ENCODE data around the gene HEATR5B. TPM values are rescaled to one million over a fixed set of nuclear protein-coding genes. Genes with fewer than 3 reads are reported as not detected.

Gene HEATR5B
- polyA plus RNA-seq, 1 of the 3 experiments (the other 2 are of a cell fraction) = 10.8 TPM

DNA sequence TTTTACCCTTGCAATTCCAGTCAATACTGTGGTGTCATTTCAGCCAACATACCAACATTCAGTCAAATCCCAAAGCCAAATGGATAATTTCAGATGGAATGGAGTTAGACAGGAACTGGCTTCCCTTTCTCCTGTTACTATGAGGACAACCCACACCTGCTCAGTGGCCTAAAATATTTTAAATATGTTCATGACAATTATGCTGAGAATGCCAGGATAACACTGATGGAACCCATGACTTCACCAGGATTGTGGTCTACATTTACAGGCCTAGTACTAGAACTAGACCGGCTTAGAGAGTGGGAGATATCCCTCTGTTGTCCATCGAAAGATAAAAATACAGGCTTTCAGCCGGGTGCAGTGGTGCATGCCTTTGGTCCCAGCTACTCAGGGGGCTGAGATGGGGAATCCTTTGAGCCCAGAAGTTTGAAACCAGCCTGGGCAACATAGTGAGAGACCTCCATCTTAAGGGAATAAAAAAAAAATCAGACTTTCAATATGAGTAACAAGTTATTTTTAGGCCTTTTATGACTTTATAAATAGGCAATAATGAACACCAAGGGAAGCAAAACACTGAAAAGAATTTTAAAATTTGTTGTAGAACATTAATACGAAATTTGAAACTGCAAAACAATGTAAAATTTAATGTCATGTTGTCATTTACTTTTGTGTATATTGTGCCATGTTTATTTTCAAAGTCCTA lies 14.4 kb upstream of the HEATR5B start:
- Histone ChIP-seq H4K20me1 (ENCODE audit: insufficient read depth) (no peaks in the 10 kb centered on the region), H3K27ac (ENCODE audit: low read depth in 2 of 2, low read length in 1 of 2) (no peak overlapping the region), H3K4me3 (ENCODE audit: low read depth in 2 of 2, low read length in 1 of 2) (no peak overlapping the region), H3F3A (replicated peaks; ENCODE audit: insufficient read depth) (no peaks in the 10 kb centered on the region), H3K27me3 (ENCODE audit: insufficient read depth) (no peaks in the 10 kb centered on the region), H3K9ac (no peak overlapping the region), H3K9me2 (no peaks in the 10 kb centered on the region), H3K36me3 (replicated peaks in 1 of 2; ENCODE audit: control insufficient read depth in 1 of 2, insufficient read depth in 2 of 2, low read length in 1 of 2) (peaks cover 76 to 78% of the 10 kb centered on the region in 2 experiments), H3K4me2 (no peak overlapping the region), H2AFZ (ENCODE audit: low read depth) (no peak overlapping the region), H3K79me2 (ENCODE audit: insufficient read depth) (no peaks in the 10 kb centered on the region), H3K4me1 (ENCODE audit: control insufficient read depth in 1 of 2, insufficient read depth in 2 of 2, low read depth in 1 of 2, low read length in 1 of 2) (no peaks in the 10 kb centered on the region; a peak in 1 of 4 replicates), H3K9me3 (no peaks in the 10 kb centered on the region)
- TF ChIP-seq, protein P1, sequence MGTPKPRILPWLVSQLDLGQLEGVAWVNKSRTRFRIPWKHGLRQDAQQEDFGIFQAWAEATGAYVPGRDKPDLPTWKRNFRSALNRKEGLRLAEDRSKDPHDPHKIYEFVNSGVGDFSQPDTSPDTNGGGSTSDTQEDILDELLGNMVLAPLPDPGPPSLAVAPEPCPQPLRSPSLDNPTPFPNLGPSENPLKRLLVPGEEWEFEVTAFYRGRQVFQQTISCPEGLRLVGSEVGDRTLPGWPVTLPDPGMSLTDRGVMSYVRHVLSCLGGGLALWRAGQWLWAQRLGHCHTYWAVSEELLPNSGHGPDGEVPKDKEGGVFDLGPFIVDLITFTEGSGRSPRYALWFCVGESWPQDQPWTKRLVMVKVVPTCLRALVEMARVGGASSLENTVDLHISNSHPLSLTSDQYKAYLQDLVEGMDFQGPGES (IDR thresholded peaks at IDR 0.05; ENCODE audit: low read depth, low read length) = no peak
- TF ChIP-seq, protein P2, sequence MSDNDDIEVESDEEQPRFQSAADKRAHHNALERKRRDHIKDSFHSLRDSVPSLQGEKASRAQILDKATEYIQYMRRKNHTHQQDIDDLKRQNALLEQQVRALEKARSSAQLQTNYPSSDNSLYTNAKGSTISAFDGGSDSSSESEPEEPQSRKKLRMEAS (IDR thresholded peaks at IDR 0.05; ENCODE audit: low read depth) = no peak
- TF ChIP-seq TCF12 (IDR thresholded peaks at IDR 0.05) (no peak), NFIC (IDR thresholded peaks at IDR 0.05; ENCODE audit: borderline replicate concordance) (no peak), POLR2AphosphoS5 (IDR thresholded peaks at IDR 0.05; ENCODE audit: low read depth, low read length) (no peak), FOXJ3 (CRISPR knock-in tag; IDR thresholded peaks at IDR 0.05) (no peak), JUND (IDR thresholded peaks at IDR 0.05) (no peak), MEF2A (IDR thresholded peaks at IDR 0.05; ENCODE audit: borderline replicate concordance, low read depth) (no peak), FOXM1 (IDR thresholded peaks at IDR 0.05; ENCODE audit: low read depth) (no peak), SIN3A (IDR thresholded peaks at IDR 0.05; ENCODE audit: borderline replicate concordance, low read depth, low read length) (no peak), TEAD4 (IDR thresholded peaks at IDR 0.05; ENCODE audit: borderline replicate concordance, insufficient read depth) (no peak)
- ChIA-PET POLR2A (no interaction called here), CTCF (interaction anchor here (0.8 kb wide), 1 partner anchor 11 kb away, joined by 3 read pairs; no protein-coding TSS in a partner anchor)
- 90% methylated on average over 4 of the region's 4 CpGs for WGBS (ENCODE audit: low lambda C conversion rate)
- no peak for DNase-seq

DNA sequence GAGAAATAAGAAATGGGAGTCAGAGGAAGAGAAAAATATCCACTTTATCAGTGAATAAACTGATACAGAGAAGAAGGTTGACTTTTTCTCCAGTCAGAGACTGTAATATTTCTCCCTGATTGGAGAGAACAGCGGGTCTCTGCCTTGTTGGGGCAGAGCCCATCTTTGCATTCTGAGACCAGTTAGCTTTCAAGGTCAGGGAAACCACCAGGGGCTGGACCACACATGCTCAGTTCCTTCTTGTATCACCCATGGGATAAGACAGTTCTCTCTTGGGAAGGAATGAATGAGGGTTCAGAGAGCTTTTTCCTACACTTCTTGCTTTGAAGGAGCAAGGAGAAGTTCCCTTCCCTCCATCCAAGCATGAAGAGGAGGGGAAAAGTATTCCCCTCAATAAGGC lies 12.4 kb upstream of the HEATR5B start:
- H3K9ac ChIP-seq = no peak overlapping the region
- no peaks in the 10 kb centered on the region for H3K9me2 ChIP-seq
- no peaks in the 10 kb centered on the region for H3K27me3 ChIP-seq (ENCODE audit: insufficient read depth)
- H4K20me1 ChIP-seq (ENCODE audit: insufficient read depth) = no peaks in the 10 kb centered on the region
- ChIA-PET CTCF (no interaction called here), POLR2A (no interaction called here)
- no peak for TF ChIP-seq TEAD4 (IDR thresholded peaks at IDR 0.05; ENCODE audit: borderline replicate concordance, insufficient read depth)
- TF ChIP-seq POLR2AphosphoS5 (IDR thresholded peaks at IDR 0.05; ENCODE audit: low read depth, low read length) = no peak
- no peak for TF ChIP-seq FOXJ3 (CRISPR knock-in tag; IDR thresholded peaks at IDR 0.05)
- TF ChIP-seq MXI1 (IDR thresholded peaks at IDR 0.05; ENCODE audit: low read depth, low read length) = no peak
- no peak for TF ChIP-seq EP300 (IDR thresholded peaks at IDR 0.05; ENCODE audit: borderline replicate concordance in 1 of 2, low read depth in 1 of 2, low read length in 1 of 2)
- TF ChIP-seq, protein P3, sequence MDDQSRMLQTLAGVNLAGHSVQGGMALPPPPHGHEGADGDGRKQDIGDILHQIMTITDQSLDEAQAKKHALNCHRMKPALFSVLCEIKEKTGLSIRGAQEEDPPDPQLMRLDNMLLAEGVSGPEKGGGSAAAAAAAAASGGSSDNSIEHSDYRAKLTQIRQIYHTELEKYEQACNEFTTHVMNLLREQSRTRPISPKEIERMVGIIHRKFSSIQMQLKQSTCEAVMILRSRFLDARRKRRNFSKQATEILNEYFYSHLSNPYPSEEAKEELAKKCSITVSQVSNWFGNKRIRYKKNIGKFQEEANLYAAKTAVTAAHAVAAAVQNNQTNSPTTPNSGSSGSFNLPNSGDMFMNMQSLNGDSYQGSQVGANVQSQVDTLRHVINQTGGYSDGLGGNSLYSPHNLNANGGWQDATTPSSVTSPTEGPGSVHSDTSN (IDR thresholded peaks at IDR 0.05) = no peak
- no peak for TF ChIP-seq NRF1 (IDR thresholded peaks at IDR 0.05; ENCODE audit: low read depth, low read length)
- no peak for TF ChIP-seq RCOR1 (IDR thresholded peaks at IDR 0.05; ENCODE audit: low read length)
- no peak for TF ChIP-seq RAD21 (IDR thresholded peaks at IDR 0.05; ENCODE audit: low read length)
- TF ChIP-seq, protein P4, sequence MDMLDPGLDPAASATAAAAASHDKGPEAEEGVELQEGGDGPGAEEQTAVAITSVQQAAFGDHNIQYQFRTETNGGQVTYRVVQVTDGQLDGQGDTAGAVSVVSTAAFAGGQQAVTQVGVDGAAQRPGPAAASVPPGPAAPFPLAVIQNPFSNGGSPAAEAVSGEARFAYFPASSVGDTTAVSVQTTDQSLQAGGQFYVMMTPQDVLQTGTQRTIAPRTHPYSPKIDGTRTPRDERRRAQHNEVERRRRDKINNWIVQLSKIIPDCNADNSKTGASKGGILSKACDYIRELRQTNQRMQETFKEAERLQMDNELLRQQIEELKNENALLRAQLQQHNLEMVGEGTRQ (IDR thresholded peaks at IDR 0.05; ENCODE audit: borderline replicate concordance, low read depth, low read length) = no peak
- TF ChIP-seq, protein P2 (IDR thresholded peaks at IDR 0.05; ENCODE audit: low read depth) = no peak
- no peak overlapping the region for H3K4me2 ChIP-seq
- 96% methylated on average over 1 of the region's 1 CpG for WGBS (ENCODE audit: low lambda C conversion rate)
- H3F3A ChIP-seq (replicated peaks; ENCODE audit: insufficient read depth) = no peaks in the 10 kb centered on the region
- H3K9me3 ChIP-seq = no peaks in the 10 kb centered on the region
- no peak overlapping the region for H3K27ac ChIP-seq (ENCODE audit: low read depth in 2 of 2, low read length in 1 of 2)
- H3K36me3 ChIP-seq (replicated peaks in 1 of 2; ENCODE audit: control insufficient read depth in 1 of 2, insufficient read depth in 2 of 2, low read length in 1 of 2) = peaks cover 81 to 83% of the 10 kb centered on the region in 2 experiments
- H3K4me1 ChIP-seq (ENCODE audit: control insufficient read depth in 1 of 2, insufficient read depth in 2 of 2, low read depth in 1 of 2, low read length in 1 of 2) = no peaks in the 10 kb centered on the region
- H3K79me2 ChIP-seq (ENCODE audit: insufficient read depth) = no peaks in the 10 kb centered on the region
- DNase-seq = no peak
- H3K4me3 ChIP-seq (ENCODE audit: low read depth in 2 of 2, low read length in 1 of 2) = no peak overlapping the region
- H2AFZ ChIP-seq (ENCODE audit: low read depth) = no peak overlapping the region

Data from SK-N-SH (cell line).